ENCODE measurements around the gene RPAP2. TPM values are rescaled to one million over a fixed set of nuclear protein-coding genes. Genes with fewer than 3 reads are reported as not detected.

The RPAP2 gene
- total and polyA plus RNA-seq, 2 donors (not counting 3 experiments of a cell fraction or from before 2014, with no cell fraction given): 4.3 to 24.9 TPM

DNA sequence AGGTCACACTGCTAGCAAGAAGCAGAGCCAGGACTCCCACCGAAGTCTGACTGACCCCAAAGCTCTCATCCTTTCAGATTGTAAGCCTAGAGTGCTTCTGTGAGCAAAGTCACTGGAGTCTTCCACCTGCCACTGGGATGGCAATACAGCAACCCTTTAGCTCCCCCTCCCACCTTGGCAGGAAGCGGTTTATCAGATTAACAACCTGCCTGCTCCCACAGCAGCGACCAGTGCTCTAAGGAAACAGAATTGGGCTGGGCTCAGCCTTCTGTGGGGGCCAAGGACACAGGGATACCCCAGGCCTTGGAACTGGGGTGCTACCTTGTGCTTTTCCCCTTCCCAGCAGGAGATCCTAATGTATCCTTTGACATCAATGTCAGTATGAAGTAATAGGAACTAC is 111.8 kb downstream of the RPAP2 start:
- no peak for TF ChIP-seq EZH2 (IDR thresholded peaks at IDR 0.05; ENCODE audit: borderline replicate concordance, low read depth, low read length, severe bottlenecking)
- TF ChIP-seq, protein P1, sequence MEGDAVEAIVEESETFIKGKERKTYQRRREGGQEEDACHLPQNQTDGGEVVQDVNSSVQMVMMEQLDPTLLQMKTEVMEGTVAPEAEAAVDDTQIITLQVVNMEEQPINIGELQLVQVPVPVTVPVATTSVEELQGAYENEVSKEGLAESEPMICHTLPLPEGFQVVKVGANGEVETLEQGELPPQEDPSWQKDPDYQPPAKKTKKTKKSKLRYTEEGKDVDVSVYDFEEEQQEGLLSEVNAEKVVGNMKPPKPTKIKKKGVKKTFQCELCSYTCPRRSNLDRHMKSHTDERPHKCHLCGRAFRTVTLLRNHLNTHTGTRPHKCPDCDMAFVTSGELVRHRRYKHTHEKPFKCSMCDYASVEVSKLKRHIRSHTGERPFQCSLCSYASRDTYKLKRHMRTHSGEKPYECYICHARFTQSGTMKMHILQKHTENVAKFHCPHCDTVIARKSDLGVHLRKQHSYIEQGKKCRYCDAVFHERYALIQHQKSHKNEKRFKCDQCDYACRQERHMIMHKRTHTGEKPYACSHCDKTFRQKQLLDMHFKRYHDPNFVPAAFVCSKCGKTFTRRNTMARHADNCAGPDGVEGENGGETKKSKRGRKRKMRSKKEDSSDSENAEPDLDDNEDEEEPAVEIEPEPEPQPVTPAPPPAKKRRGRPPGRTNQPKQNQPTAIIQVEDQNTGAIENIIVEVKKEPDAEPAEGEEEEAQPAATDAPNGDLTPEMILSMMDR (IDR thresholded peaks at IDR 0.05; ENCODE audit: extremely low read depth in 1 of 2, insufficient read depth in 1 of 2, low read depth in 1 of 2, low read length in 2 of 2): no peak
- TF ChIP-seq, protein P2, sequence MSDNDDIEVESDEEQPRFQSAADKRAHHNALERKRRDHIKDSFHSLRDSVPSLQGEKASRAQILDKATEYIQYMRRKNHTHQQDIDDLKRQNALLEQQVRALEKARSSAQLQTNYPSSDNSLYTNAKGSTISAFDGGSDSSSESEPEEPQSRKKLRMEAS (IDR thresholded peaks at IDR 0.05; ENCODE audit: insufficient read depth, insufficient read length): no peak
- no peak for TF ChIP-seq POLR2AphosphoS5 (IDR thresholded peaks at IDR 0.05; ENCODE audit: insufficient read depth, low read depth, low read length)
- TF ChIP-seq POLR2A (IDR thresholded peaks at IDR 0.05; ENCODE audit: low read depth, low read length): no peak
- TF ChIP-seq JUN (IDR thresholded peaks at IDR 0.05; ENCODE audit: borderline replicate concordance, insufficient read depth, insufficient read length, low read depth): no peak
- no peak for TF ChIP-seq MYC (IDR thresholded peaks at IDR 0.05; ENCODE audit: low read depth, low read length)
- no peak for TF ChIP-seq GATA2 (IDR thresholded peaks at IDR 0.05; ENCODE audit: insufficient read depth, insufficient read length, low read depth, low read length)
- no peak for TF ChIP-seq FOS (IDR thresholded peaks at IDR 0.05; ENCODE audit: borderline replicate concordance, insufficient read depth, low read length)
- Histone ChIP-seq H2AFZ (ENCODE audit: low read depth, low read length) (no peak overlapping the region), H3K36me3 (ENCODE audit: control insufficient read depth in 2 of 2, extremely low read depth in 1 of 2, insufficient read depth in 2 of 2, low read length in 2 of 2) (no peaks in the 10 kb centered on the region), H3K9me1 (replicated peaks; ENCODE audit: control insufficient read depth, extremely low read depth, insufficient read depth, low read length) (no peaks in the 10 kb centered on the region), H3K9ac (replicated peaks; ENCODE audit: extremely low read depth, insufficient read depth, low read length) (no peak overlapping the region), H3K27me3 (ENCODE audit: control insufficient read depth in 2 of 2, insufficient read depth in 2 of 2, low read length in 2 of 2) (peaks cover 0 to 6% of the 10 kb centered on the region in 2 experiments), H3K79me2 (ENCODE audit: control insufficient read depth, insufficient read depth, low read length) (no peaks in the 10 kb centered on the region), H3K4me2 (ENCODE audit: insufficient read depth, low read length) (no peak overlapping the region), H3K4me3 (replicated peaks in 1 of 3; ENCODE audit: insufficient read depth in 1 of 3, low read depth in 1 of 3, low read length in 3 of 3) (no peak overlapping the region), H4K20me1 (replicated peaks; ENCODE audit: control insufficient read depth, extremely low read depth, insufficient read depth, low read length) (no peaks in the 10 kb centered on the region), H3K27ac (ENCODE audit: insufficient read depth, low read depth, low read length) (no peak overlapping the region), H3K4me1 (ENCODE audit: control insufficient read depth, extremely low read depth, insufficient read depth, low read length) (no peaks in the 10 kb centered on the region), H3K9me3 (replicated peaks; ENCODE audit: control insufficient read depth, insufficient read depth, low read length) (no peaks in the 10 kb centered on the region)
- dilution Hi-C loops (cut with MboI; ENCODE audit: extremely low pct_ligation_motif_present, low sequenced_read_pairs): no loop called here
- POLR2A ChIA-PET: no interaction called here
- CTCF ChIA-PET: interaction anchor here (1.3 kb wide), 1 partner anchor 100 kb away, joined by 3 read pairs; no protein-coding TSS in a partner anchor
- DNase-seq (ENCODE audit: low read depth, low spot score): no peak
- BruUV-seq (replicated peaks): no TSS peak
- no peak for FAIRE-seq
- intact Hi-C loops (cut with micrococcal nuclease): no loop called here

Measured in endothelial cell of umbilical vein (primary cell).